Measurements from ENCODE around the gene ZBTB21.

GRCh38 chr21:42013931-42014330 is 3.8 kb upstream of the ZBTB21 start:
- TF ChIP-seq CTCF (IDR thresholded peaks at IDR 0.05) (no peak), REST (IDR thresholded peaks at IDR 0.05; ENCODE audit: insufficient read depth in 1 of 2, low read depth in 2 of 2, low read length in 1 of 2) (no peak)
